Measurements from ENCODE around the gene CDK17.

DNA sequence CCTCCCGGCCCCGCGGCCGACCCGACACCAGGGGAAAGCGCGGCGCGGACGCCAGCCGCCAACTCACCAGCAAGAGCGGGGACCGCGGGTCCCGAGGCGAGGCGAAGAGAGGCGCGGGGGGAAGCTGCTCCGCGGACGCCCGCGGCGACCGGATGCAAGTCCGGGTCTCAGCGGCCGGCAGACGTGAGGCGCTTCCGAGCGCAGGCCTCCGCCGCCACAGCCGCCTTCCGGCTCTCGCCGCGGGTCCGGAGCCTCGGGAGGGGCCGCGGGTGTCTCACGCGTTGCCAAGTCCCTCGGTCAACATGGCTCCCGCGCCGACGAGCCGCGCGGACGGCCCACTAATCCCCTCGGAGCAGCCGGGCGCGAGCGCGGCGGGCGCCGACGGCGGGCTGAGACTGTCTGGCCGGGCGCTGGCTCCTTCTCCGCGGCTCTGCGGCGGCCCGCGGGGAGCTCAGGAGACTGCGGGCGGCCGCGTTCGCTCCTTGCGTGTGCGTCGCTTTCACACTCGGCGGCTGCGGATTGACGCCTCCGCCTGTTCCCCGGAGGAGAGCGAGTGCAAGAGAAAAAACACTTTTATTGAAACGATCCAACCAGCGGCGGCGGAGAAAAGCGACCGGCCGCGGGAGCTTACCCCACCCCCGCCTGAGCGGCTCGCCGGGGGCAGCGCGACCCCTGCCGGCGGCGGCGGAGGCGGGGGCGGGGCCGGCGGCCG is at the start of gene CDK17:
- TF ChIP-seq GATA3 (IDR thresholded peaks at IDR 0.05; ENCODE audit: low read depth, low read length): no peak
- no peak for TF ChIP-seq GATA2 (IDR thresholded peaks at IDR 0.05; ENCODE audit: low read depth, low read length)

Measured in SH-SY5Y (cell line).